ENCODE data around the gene BCOR. TPM values are rescaled to one million over a fixed set of nuclear protein-coding genes. Genes with fewer than 3 reads are reported as not detected.

The BCOR gene
- total and polyA plus RNA-seq, 2 experiments from 2014 or later = 9.1 to 17.6 TPM

DNA sequence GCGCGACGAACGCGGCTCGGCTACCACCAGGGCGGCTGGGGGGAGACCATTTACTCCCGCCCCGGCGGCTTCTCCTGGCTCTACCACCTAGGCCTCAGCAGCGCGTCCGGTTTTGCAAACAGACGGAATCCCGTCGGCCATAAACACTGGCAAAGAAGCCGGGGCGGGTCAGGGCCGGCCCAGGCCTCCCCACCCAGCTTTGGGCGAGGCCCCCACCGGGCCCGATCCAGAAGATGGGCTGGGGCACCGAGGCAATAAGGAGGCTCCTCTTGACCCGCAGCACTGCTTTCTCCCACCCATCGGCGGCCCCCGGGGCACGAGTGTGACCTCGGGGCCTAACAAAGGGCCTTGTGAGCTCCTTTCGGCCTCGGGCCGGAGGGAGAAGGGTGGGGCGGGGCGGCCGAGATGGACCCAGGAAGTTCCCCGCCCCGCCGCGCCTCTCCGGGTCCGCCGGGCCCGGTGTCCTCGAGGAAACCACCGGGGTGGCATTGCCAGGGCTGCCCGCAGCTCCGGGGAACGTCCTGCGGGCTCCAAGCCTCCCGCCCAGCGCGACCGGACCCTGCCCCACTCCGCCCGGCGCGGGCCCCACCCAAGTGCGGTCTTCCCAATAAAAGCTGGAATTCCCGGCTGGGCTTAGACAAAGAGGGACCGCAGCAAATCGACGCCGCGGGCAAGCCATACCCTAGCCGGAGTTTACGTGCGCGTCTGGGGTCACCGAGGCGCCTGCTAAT is 5.9 kb downstream of the BCOR start:
- TF ChIP-seq EZH2phosphoT487 (IDR thresholded peaks at IDR 0.05; ENCODE audit: insufficient read depth, low read depth) (no peak), EZH2 (IDR thresholded peaks at IDR 0.05; ENCODE audit: insufficient read depth, poor library complexity, severe bottlenecking) (no peak)
- Histone ChIP-seq H4K20me1 (ENCODE audit: insufficient read depth) (no peaks in the 10 kb centered on the region), H3F3A (ENCODE audit: insufficient read depth) (no peaks in the 10 kb centered on the region), H3K79me2 (ENCODE audit: insufficient read depth) (peaks cover 97% of the 10 kb centered on the region), H3K9ac (no peak overlapping the region), H2AFZ (no peak overlapping the region), H3K9me3 (ENCODE audit: low read depth) (no peaks in the 10 kb centered on the region), H3K9me2 (ENCODE audit: insufficient read depth) (no peaks in the 10 kb centered on the region), H3K27ac (no peak overlapping the region), H3K36me3 (ENCODE audit: low read depth) (no peaks in the 10 kb centered on the region), H3K27me3 (replicated peaks; ENCODE audit: insufficient read depth) (no peaks in the 10 kb centered on the region), H3K4me1 (ENCODE audit: insufficient read depth) (no peaks in the 10 kb centered on the region), H3K4me3 (no peak overlapping the region), H3K4me2 (ENCODE audit: unreplicated experiment) (no peak overlapping the region)
- no peak for DNase-seq
- WGBS, 2 experiments (ENCODE audit: low coverage in 1 of 2, low lambda C conversion rate in 2 of 2, missing lambda C conversion rate in 2 of 2) = 98 to 100% methylated on average over 1 to 47 of the region's 70 CpGs
- in situ Hi-C loops (cut with MboI) = no loop called here

DNA sequence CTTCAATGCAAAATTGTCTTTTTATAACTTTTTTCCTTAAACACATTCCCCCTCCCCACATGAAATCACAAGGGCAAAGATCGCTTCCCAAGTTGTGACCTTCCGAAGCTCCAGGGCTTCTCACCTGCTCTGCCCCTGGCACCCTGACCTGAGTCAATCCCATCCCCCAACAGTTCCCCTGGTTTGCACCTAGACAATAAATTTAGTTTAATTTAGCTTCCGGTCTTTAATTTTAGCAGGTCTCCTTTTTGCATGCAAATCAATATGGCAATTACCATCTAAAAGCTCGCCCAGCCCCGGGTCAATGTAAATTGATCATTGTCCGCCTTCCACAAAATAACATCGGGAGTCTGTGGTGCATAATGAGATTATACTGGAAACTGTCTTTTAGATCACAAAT is 6.8 kb downstream of the BCOR start:
- Histone ChIP-seq H3K9me2 (ENCODE audit: insufficient read depth) (no peaks in the 10 kb centered on the region), H3K79me2 (ENCODE audit: insufficient read depth) (peaks cover 100% of the 10 kb centered on the region), H3K4me1 (ENCODE audit: insufficient read depth) (no peaks in the 10 kb centered on the region), H4K20me1 (ENCODE audit: insufficient read depth) (no peaks in the 10 kb centered on the region), H3K27me3 (replicated peaks; ENCODE audit: insufficient read depth) (no peaks in the 10 kb centered on the region), H2AFZ (no peak overlapping the region), H3K4me2 (ENCODE audit: unreplicated experiment) (no peak overlapping the region), H3K9ac (no peak overlapping the region), H3K36me3 (ENCODE audit: low read depth) (no peaks in the 10 kb centered on the region), H3F3A (ENCODE audit: insufficient read depth) (no peaks in the 10 kb centered on the region), H3K4me3 (no peak overlapping the region), H3K9me3 (ENCODE audit: low read depth) (no peaks in the 10 kb centered on the region), H3K27ac (no peak overlapping the region)
- 91 to 94% methylated on average over 7 of the region's 7 CpGs for WGBS, 2 experiments (ENCODE audit: low coverage in 1 of 2, low lambda C conversion rate in 2 of 2, missing lambda C conversion rate in 2 of 2)
- DNase-seq = no peak
- in situ Hi-C loops (cut with MboI) = no loop called here
- TF ChIP-seq EZH2 (IDR thresholded peaks at IDR 0.05; ENCODE audit: insufficient read depth, poor library complexity, severe bottlenecking) (no peak), EZH2phosphoT487 (IDR thresholded peaks at IDR 0.05; ENCODE audit: insufficient read depth, low read depth) (no peak)

GRCh38 chrX:40090050-40090804 is 7.5 kb downstream of the BCOR start:
- peak overlapping the region; percentile 14; the same call in 1 of the 2 replicates for H3K9ac ChIP-seq
- no peak overlapping the region for H2AFZ ChIP-seq
- no peaks in the 10 kb centered on the region for H3K36me3 ChIP-seq (ENCODE audit: low read depth)
- no peak overlapping the region for H3K27ac ChIP-seq
- peaks cover 99% of the 10 kb centered on the region for H3K79me2 ChIP-seq (ENCODE audit: insufficient read depth)
- peak overlapping the region; percentile 12 for H3K4me2 ChIP-seq (ENCODE audit: unreplicated experiment)
- peaks cover 5% of the 10 kb centered on the region for H3K4me1 ChIP-seq (ENCODE audit: insufficient read depth)
- TF ChIP-seq EZH2phosphoT487 (IDR thresholded peaks at IDR 0.05; ENCODE audit: insufficient read depth, low read depth) = no peak
- no peak for TF ChIP-seq EZH2 (IDR thresholded peaks at IDR 0.05; ENCODE audit: insufficient read depth, poor library complexity, severe bottlenecking)
- in situ Hi-C loops (cut with MboI) = no loop called here
- no peaks in the 10 kb centered on the region for H3K9me2 ChIP-seq (ENCODE audit: insufficient read depth)
- no peaks in the 10 kb centered on the region for H3F3A ChIP-seq (ENCODE audit: insufficient read depth)
- H3K9me3 ChIP-seq (ENCODE audit: low read depth) = no peaks in the 10 kb centered on the region
- no peaks in the 10 kb centered on the region for H4K20me1 ChIP-seq (ENCODE audit: insufficient read depth)
- H3K27me3 ChIP-seq (replicated peaks; ENCODE audit: insufficient read depth) = no peaks in the 10 kb centered on the region
- WGBS, 2 experiments (ENCODE audit: low coverage in 1 of 2, low lambda C conversion rate in 2 of 2, missing lambda C conversion rate in 2 of 2) = 15 to 27% methylated on average over 6 to 31 of the region's 63 CpGs
- DNase-seq = peak; percentile 49
- peak overlapping the region; percentile 51 for H3K4me3 ChIP-seq

GRCh38 chrX:40088803-40089540 is 8.8 kb downstream of the BCOR start:
- Histone ChIP-seq H4K20me1 (ENCODE audit: insufficient read depth) (no peaks in the 10 kb centered on the region), H3K27ac (no peak overlapping the region), H3F3A (ENCODE audit: insufficient read depth) (no peaks in the 10 kb centered on the region), H3K4me3 (no peak overlapping the region), H3K9ac (no peak overlapping the region), H3K36me3 (ENCODE audit: low read depth) (no peaks in the 10 kb centered on the region), H3K27me3 (replicated peaks; ENCODE audit: insufficient read depth) (no peaks in the 10 kb centered on the region), H3K9me3 (ENCODE audit: low read depth) (no peaks in the 10 kb centered on the region), H3K4me2 (ENCODE audit: unreplicated experiment) (no peak overlapping the region), H3K4me1 (ENCODE audit: insufficient read depth) (peaks cover 6% of the 10 kb centered on the region), H3K9me2 (ENCODE audit: insufficient read depth) (no peaks in the 10 kb centered on the region), H2AFZ (no peak overlapping the region), H3K79me2 (ENCODE audit: insufficient read depth) (peaks cover 95% of the 10 kb centered on the region)
- no peak for DNase-seq
- WGBS, 2 experiments (ENCODE audit: low coverage in 1 of 2, low lambda C conversion rate in 2 of 2, missing lambda C conversion rate in 2 of 2) = 97 to 98% methylated on average over 9 of the region's 9 CpGs
- no peak for TF ChIP-seq EZH2 (IDR thresholded peaks at IDR 0.05; ENCODE audit: insufficient read depth, poor library complexity, severe bottlenecking)
- no peak for TF ChIP-seq EZH2phosphoT487 (IDR thresholded peaks at IDR 0.05; ENCODE audit: insufficient read depth, low read depth)
- in situ Hi-C loops (cut with MboI) = no loop called here

All from GM23248 (cell line).